IPS DF 4.7 (cell line): Measurements from ENCODE around the gene NRP1.
"Not testable (repeated sequence)": the region's sequence is repeated elsewhere in the genome, so short reads cannot be mapped to it uniquely, and the experiment has no call there.

Experiments used
- DNase-seq: peaks from one replicate; pipeline ENCODE4 v3.0.0-alpha.2; 2013; ENCODE audit warnings: low spot score; ENCODE audit errors: extremely low read depth

The NRP1 gene

DNA sequence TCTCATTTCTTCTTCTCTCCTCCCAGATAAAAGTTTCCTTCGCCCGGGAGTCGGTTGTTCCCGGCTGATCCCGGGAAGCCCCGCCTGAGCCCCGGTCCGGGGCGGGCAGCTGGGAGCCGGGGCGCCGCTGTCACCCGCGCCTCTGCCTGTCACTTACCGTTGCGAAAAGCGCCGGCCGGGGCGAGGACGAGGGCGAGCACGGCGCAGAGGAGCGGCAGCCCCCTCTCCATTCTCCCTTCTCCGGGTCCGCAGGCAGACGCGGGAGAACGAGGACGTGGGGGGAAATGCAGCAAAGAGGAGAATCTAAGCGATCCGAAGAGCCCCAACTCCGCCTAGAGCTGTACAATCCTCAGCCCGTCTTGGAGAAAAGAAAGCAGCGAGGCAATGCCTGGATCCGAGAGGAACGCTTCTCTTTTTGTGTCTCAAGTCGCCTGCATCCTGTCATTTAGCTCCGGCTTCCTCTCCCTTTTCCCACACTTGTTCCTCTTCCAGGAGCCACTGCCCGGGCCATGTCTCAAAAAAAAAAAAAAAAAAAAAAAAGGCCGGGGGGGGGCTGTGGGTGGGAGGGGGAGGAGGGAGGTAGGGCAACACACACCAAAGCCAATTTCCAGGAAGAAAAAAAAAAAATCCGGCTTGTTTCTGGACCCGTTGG, at the start of gene NRP1:
NRP1 (minus strand) TSS at position 515 of the 652 bp plus-strand sequence; CDS start at position 230, 285 bp downstream.
- DNase-seq: no peak

DNA sequence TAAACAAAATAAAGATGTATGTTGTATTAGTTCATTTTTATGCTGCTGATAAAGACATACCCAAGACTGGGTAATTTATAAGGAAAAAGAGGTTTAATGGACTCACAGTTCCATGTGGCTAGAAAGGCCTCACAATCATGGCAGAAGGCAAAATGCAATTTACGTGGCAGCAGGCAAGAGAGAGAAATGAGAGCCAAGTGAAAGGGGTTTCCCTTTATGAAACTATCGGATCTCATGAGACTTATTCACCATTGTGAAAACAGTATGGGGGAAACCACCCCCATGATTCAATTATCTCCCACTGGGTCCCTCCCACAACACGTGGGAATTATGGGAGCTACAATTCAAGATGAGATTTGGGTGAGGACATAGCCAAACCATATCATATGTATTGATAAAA, 49.7 kb upstream of the NRP1 start:
- DNase-seq: not testable (repeated sequence)

DNA sequence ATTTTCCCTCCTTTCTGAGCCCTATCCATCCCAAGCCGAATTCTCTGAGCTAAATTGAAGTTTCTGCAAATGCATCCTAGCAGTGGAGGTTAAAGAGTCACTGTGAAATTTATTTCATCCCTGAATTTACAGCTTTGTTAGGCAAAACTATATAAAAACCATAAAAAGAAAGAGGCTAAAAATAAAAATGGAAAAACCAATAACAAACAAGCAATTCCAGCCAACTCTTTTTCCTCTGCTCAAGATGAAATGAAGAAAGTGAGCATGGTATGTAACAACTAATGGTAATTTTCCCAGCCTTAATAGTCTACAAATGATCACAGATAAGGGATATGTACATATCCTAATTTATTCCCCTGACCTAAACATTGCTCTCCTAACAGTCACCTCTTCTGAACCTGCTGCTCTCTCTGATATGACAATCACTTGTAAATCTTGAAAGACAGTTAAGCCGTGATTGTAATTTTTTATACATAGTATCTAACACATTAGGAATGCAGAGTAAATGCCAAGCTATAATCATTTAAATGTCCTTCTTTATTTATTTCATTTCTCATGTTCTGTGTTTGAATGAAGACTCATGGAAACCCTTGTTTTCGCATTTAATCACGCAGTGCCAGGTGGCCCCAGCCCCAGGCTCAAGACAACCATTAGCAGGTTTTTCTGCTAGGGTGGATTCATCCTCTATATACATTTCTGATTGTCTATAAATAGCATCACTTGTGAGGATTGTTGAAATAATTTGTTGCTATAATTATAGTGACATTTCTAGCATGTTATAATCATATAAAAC, 48.6 kb upstream of the NRP1 start:
- DNase-seq: no peak

DNA sequence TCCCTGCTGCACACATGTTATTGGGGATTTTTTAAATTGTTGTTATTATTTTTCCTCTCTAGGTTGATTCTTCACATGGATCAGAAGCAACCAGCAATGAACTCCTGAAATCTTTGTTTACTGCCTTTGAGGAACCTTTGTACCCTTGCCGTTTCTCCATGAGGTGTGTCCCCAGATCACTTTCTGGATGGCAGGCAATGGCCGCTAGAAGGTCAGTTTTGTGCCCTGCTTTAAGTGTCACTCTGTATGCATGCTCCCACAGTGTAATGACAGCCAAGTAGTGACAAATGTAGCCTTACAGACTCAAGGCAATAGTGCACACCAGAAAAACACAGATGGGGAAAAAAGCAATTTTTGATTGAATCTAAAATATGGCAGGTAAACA, 47.7 kb upstream of the NRP1 start:
- DNase-seq: no peak

DNA sequence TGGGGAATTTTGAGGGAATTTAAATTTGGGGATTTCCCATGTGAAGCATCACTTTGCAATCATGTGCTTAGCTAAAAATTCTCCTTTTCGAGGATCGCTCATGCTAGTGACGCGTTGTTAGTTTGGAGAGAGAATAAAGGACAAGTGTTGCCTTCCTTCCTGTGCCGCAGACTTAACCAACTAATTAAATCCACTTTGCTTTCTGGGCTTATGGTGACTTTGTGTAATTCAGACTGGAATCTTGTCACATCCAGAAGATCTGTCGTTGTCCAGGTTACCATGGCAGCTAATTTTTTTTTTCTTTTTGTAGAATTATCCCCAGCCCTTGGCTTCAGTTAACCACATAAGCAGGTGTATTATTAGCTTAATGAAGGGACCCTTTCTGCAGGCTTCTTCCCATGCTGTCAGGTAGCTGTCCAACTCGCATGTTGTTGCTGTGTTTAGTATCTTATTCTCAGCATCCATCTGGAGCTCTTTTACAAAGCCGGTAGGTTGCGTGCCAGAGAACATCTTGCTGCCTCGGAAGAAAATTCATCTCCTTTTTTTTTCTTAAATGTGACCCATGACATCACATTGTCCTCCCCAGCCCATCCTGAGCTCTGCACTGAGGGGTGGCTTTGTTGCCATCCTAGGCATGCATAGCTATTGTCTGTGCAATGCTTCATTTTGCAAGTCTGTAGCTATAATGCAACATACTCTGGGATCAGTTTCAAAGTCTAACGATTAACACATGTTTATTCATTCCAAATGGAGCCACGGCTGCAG, 47.2 kb upstream of the NRP1 start:
- DNase-seq: no peak

DNA sequence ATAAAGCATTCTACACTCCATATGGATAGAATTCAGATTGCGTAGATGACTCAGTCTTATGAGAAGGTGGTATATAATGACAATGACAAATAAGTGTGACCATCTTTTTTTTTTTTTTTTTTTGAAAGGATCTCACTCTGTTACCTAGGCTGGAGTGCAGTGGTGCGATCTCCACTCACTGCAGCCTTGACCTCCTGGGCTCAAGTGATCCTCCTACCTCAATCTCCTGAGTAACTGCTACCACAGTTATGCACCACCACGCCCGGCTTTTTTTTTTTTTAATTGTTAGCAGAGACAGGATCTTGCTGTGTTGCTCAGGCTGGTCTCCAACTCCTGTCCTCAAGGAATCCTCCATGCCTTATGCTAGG, 43.2 kb upstream of the NRP1 start:
- DNase-seq: no peak

DNA sequence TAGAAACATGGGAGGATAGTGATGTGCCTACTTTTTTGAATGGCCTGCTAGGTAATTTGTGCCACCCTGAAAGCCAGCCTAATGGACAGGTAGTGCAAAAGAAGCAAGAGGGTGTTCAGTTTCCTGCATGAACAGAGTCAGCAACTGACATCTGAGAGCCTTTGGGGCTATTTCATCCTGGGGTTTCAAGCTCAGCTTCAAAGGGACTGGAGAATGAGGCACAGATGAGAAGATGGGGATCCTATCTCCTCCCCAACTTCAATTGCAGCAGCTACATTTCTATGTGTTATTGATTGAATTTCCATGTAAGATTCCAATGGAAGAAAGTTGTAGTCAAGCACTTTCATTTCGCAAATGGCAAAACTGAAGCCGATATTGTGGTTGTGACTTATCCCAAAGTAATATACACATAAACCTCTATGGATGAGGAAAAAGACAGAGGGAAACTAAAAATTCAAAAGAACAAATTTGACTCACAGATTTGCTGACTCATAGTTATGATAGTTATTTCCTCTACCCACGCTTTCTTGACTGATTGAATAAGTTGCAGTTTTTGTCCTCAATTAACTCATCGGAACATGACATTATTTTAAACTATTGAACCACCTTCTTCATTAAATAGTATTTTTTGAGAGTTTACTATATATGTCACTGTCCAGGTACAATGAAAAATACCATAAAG, 42.6 kb upstream of the NRP1 start:
- no peak for DNase-seq

DNA sequence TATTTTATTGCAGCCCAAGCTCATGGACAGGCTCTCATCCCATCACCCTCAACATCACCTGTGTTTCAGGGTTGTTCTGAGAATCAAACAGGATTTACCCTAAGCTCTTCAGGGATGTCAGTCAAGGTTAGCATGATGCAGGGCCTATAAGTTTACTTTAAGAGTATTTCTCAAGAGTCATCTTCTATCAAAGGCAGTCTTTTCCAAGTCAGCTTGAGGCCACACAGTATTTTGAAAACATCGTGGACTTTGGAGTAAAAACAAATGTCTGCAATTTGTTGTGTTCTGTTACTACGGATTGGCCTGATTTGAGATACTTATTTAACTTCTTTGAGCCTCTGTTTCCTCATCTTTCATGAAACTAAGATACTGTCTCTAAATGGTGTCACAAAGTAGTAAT, 42.0 kb upstream of the NRP1 start:
- DNase-seq: no peak

DNA sequence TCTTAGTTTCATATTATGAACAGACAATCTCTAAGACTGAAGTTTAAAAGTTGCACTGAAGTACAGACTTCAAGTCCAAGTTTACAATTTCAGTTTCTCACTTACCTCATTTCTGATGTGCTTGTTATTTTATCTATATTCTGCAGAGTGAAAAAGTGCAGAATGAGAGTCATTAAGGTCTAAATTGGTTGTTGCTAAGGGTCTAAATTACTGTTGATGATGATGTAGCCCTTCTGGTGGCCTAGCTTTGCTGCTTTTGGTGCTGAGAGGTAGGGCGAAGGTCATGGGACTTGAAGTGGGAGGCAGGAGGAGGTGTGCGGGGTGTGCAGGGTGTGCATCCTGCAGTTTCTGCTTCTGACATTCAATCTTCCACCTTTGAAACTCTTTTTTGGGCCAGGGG, 38.8 kb upstream of the NRP1 start:
- DNase-seq: no peak

DNA sequence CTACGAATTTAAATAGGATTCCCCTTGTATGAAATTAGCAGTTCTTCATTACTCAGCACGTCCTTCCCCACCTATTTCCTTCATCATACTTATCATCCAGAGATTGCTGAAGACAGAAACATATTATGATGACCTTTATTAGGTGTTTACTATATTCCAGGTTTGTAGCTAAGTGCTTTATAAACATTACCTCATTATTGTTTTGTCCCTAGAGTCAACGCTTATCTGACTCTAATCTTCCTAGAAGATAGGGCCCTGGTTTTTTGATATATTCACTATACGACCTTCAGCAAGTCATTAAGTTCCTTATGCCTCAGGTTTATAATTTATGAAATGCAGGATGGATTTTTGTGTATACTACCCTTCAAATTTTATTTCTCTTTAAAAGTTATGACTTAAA, 36.8 kb upstream of the NRP1 start:
- DNase-seq: no peak

DNA sequence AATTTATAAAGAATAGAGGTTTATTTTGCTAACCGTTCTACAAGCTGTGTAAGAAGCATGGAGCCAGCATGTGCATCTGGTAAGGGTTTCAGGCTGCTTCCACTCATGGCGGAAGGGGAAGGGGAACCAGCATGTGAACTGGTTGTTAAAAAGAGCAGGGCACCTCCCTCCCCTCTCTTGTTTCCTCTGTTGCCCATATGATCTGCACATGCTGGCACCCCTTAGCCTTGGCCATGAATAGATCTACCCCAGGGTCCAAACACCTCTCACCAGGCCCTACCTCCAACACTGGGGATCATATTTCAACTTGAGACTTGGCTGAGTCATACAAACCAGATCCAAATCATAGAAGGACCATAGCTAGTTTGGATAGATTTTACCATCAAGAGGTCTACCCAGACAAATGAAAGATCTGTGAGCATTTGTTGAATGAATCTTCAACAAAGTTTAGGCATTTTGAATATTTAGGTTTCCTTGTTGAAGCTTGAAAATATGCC, 36.0 kb upstream of the NRP1 start:
- DNase-seq: no peak

DNA sequence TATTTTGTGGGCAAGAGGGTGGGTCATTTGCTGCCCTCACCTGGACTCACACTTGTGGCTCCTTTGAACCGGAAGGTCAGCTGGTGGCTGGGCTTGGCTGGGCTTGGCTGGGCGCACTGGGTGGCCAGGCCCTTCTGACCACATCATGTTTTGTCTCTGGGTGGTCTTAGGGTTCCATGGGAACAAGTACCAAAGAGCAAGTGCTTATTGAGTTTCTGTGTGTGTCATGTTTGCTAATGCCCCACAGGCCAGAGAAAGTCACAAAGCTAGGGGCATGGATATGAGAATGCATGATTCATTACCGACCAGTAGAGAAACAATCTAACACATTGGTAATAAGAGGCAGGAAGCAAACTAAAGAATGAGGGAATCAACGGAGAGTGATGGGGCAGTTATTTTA, 33.6 kb upstream of the NRP1 start:
- DNase-seq: no peak

DNA sequence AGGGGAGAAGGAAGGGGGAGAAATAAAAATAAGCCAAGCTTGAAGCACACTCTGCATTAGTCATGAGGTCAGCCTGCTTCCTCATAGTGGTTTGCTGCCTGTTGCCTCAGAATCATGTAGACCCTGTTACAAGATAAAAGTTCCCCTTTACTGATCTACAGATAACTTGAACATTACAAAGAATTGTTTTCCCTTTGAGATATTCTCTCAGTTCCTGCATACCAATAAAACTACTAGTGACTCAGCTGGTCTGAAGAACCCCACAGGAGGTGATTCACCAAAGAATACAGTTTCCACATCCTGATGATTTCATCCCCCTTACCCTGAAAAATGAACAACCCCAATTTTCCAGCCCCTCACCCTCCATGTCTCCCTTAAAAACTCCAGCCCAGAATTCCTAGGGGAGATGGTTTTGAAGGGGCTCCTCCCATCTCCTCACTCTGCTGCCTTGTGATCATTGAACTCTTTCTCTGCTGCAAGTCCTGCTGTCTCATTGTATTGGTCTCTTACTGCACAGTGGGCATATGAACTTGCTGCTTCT, 31.5 kb upstream of the NRP1 start:
- no peak for DNase-seq

DNA sequence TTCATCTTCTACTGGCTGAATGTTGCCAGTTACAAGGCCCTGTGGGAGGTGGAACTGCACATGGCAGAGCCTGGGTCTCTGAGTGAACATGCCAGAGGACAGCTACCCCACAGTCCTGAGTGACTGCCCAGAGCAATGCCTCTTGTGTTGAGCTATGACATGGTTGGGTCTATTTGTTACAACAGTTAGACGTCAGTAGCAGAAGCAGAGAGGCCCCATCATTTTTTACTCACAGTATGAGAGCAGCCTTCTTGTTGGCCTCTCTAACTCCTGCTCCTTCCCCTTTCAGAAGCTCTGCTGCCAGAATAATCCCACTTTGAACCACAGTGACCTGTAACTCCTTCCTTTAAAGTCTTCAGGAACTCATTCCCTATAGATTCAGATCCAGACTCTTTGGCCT, 30.8 kb upstream of the NRP1 start:
- DNase-seq: no peak

DNA sequence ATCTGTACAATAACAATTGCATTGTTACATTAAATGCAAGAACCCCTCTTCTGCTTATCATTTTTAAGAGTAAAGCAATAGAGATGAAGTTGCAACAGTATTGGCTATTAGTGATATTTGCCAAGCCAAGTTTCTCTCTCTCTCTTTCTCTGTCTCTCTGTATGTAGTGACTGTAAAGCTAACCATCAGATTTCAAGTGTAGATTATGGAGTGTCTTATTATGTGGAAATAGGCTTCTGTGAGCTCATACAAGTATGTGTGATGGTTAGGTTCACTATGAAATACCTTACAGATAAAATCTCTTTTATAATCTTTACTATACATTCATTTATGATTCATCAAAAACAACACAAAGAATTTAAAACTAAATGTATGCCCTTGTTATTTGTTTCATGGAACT, 28.6 kb upstream of the NRP1 start:
- DNase-seq: no peak

DNA sequence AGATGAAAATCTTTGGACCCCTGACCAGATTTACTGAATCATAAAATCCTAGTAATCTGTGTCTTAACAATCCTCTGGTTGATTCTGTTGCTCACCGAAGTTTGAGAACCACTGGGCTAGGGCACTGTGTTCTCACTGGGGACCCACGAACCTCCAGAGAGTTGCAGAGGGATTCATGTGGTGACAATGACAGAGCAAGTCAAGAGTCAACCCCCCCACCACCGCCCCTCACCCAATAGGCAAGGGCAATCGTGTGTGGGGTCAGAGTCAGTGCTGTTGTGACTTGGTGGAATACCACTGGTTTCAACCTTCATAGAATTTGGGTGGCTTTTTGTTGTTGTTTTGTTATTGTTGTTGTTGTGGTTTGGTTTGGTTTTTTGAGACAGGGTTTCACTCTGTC, 23.5 kb upstream of the NRP1 start:
- no peak for DNase-seq

DNA sequence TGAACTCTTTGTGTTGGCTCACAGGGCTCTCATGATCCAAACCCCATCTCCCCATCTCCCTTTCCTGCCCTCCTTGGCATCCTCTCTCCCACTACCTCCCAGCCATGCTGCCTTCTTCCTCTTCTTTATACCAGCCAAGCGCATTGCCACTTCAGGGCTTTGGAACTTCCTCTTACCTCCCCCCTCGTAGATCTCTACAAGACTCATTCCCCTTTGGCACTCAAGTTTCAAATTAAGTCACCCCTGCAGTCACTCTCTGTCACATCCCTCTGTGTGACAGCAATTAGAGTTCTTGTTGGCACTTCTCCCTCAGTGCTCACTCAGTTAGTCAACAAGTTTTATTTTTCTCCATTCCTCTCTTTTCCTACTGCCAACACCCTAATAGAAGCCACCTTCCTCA, 20.8 kb upstream of the NRP1 start:
- DNase-seq: no peak

DNA sequence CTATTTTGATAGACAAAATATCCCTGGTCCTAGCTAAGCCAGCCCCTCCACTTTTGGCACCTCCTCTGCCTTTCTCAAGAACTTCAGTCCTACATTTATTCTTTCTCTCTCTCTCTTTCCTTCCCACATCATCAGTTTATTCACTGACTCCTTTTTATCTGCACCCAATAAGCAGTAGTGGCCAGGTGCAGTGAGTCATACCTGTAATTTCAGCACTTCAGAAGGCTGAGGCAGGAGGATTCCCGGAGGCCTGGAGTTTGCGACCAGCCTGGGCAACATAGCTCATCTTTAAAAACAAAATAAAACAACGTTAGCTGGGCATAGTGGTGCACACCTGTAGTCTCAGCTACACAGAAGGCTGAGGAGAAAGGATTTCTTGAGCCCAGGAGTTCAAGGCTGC, 19.4 kb upstream of the NRP1 start:
- DNase-seq: no peak

DNA sequence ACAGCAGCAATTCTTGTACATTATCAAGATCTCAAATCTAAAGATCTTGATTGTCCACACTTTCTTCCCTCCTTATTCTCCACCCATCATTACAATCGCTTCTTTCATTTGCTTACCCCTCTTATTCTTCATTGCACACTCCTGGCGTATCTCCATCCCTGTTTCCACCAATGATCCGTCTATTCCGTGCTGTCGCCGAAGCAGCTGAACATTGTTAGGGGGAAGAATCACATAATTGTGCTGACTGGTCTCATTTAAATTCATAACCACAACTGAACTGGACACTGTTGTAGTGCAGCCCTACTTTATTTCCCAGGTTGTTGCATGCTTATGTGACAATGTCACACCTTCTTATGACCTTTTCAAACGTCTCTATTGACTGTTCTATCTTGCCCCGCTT, 18.9 kb upstream of the NRP1 start:
- no peak for DNase-seq

DNA sequence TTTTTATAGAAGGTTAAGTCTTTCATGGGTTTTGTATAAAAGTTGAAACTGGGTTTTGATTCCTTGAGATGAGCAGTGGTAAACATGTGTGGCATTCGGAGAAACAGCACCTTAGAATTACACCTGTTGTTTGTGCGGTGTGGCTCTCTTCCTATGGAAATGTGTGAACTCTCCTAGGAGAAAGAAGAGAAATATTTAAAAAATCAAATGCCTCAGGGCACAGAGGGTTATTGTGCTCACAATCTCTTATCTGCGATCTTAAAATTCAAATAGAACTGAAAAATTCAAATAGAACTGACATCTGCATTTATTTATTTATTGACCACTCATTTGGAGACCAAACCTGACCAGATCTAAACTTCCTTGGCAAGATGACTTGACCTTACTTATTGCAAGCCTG, 18.1 kb upstream of the NRP1 start:
- DNase-seq: no peak

DNA sequence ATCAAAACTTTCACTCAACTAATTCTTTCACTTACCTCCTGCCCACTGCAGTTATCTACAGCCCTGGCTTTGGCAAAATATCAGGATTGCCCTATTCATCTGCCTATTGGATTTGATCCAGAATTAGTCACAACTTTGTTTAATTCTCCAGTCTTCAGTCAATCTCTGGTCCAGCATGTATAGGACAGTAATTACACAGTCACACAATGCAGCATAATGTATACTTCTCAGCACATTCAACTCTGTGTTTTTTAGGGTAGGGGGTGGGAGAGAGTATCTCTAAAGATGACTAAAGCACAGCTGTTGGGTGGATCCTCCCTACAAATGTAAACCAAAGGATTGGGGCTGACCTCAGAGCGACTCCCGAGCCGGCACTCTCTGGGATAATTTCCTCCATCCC, 17.7 kb upstream of the NRP1 start:
- no peak for DNase-seq

DNA sequence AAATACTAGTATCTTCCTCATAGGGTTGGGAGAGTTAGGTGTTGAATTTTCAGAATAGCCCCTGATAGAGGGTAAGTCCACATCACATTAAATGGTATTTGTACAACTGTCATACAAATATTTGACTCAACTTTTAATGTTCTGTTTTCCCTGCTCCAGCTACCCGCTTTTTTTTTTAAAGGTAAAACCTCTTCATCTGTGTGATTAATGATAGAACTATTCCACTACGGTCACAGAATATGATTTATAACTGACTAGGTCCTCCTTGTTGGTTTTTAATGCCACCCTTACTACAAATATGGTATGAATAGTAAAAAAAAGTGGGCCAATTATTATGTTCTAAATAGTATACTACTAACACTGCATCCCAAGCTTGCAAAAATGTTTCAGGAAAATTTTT, 15.6 kb upstream of the NRP1 start:
- DNase-seq: no peak
